Glutamatergic neuron (in vitro differentiated cells): Measurements from ENCODE around the gene PRR5L. TPM values are rescaled to one million over a fixed set of nuclear protein-coding genes. Genes with fewer than 3 reads are reported as not detected.

ENCODE experiments used
- DNase-seq: peaks from one replicate; pipeline ENCODE4 v3.0.0; 2022
- H3K27ac Mint-ChIP-seq: one replicate; pipeline ENCODE4 v1.8.0; 2020; ENCODE audit warnings: mild to moderate bottlenecking, mixed read lengths, inconsistent platforms; ENCODE audit not compliant: unreplicated experiment
- H3K27me3 Mint-ChIP-seq: one replicate; pipeline ENCODE4 v1.8.0; 2020; ENCODE audit warnings: mild to moderate bottlenecking, moderate library complexity, mixed read lengths, inconsistent platforms; ENCODE audit not compliant: unreplicated experiment
- H3K36me3 Mint-ChIP-seq: one replicate; pipeline ENCODE4 v1.8.0; 2020; ENCODE audit warnings: mild to moderate bottlenecking, mixed read lengths, inconsistent platforms; ENCODE audit not compliant: unreplicated experiment
- H3K4me1 Mint-ChIP-seq: one replicate; pipeline ENCODE4 v1.8.0; 2020; ENCODE audit warnings: mild to moderate bottlenecking, low read depth, mixed read lengths, inconsistent platforms; ENCODE audit not compliant: unreplicated experiment
- H3K4me3 Mint-ChIP-seq: one replicate; pipeline ENCODE4 v1.8.0; 2020; ENCODE audit warnings: mild to moderate bottlenecking, mixed read lengths, inconsistent platforms; ENCODE audit not compliant: unreplicated experiment
- H3K9me3 Mint-ChIP-seq: one replicate; pipeline ENCODE4 v1.8.0; 2020; ENCODE audit warnings: mild to moderate bottlenecking, moderate library complexity, mixed read lengths, inconsistent platforms; ENCODE audit not compliant: unreplicated experiment
- total RNA-seq: library from RNA; stranded (reverse); fragmentation: NEBNext Ultra II Directional; extraction: Animal tissue kit (Norgen Biotek cat#: 25700); gene quantifications from one replicate; pipeline ENCODE4 v1.2.1, GENCODE V29; 2021; ENCODE audit not compliant: unreplicated experiment
- TF ChIP-seq, protein P1 (sequence below): fragments of 200-600 bp; sonication (generic); IDR thresholded peaks from one replicate; pipeline ENCODE4 v1.5.0; 2021; ENCODE audit not compliant: partially characterized antibody, unreplicated experiment

Gene PRR5L
- total RNA-seq, 1 donor from 2014 or later: 1.6 TPM

DNA sequence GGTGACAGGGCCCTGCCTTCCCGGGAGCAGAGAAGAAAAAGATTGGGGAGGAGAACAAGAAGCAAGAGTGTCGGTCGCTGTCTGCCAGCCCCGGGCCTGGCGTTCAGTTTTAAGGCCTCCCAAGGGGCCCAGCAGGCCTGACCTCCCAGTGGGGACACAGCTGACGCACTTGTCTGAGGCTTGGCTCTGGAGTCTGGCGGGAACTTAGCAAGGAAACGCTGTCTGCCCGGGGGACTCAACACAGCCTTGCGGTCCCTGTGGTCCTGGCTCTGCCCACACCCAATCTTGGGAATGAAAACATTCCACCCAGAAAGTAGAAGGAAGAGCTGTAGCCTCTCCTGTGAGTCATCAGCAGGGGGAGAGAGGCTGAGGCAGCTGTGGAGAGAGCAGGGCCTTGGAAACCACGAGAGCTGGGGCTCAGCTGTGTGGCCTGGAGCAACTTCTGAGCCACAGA lies 159.6 kb downstream of the PRR5L start:
- DNase-seq: no peak
- Mint-ChIP-seq H3K4me3 (no peak overlapping the region), H3K9me3 (peaks cover 6% of the 10 kb centered on the region), H3K27ac (no peak overlapping the region), H3K27me3 (peaks cover 2% of the 10 kb centered on the region), H3K4me1 (peaks cover 16% of the 10 kb centered on the region), H3K36me3 (no peaks in the 10 kb centered on the region)
- TF ChIP-seq, protein P1, sequence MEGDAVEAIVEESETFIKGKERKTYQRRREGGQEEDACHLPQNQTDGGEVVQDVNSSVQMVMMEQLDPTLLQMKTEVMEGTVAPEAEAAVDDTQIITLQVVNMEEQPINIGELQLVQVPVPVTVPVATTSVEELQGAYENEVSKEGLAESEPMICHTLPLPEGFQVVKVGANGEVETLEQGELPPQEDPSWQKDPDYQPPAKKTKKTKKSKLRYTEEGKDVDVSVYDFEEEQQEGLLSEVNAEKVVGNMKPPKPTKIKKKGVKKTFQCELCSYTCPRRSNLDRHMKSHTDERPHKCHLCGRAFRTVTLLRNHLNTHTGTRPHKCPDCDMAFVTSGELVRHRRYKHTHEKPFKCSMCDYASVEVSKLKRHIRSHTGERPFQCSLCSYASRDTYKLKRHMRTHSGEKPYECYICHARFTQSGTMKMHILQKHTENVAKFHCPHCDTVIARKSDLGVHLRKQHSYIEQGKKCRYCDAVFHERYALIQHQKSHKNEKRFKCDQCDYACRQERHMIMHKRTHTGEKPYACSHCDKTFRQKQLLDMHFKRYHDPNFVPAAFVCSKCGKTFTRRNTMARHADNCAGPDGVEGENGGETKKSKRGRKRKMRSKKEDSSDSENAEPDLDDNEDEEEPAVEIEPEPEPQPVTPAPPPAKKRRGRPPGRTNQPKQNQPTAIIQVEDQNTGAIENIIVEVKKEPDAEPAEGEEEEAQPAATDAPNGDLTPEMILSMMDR: no peak

DNA sequence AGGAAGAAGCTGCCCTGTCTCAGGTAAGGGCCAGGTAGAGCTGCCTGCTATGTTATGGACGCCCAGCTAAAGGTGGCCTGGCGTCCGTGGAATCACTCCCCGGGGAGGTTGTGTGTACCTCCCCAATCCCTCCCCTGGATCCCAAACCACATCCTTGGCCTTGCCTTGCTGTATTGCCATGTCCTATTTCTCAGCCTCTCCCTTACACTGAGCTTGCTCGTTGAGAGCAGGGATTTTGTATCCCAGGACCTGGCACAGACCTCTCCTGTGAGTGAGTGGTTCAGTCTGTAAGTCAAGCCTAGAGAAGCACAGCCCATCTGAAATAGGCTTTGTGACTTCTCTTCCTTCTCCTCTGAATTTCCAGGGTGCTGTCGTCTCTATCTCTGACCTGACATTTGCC lies 160.1 kb downstream of the PRR5L start:
- H3K9me3 Mint-ChIP-seq: peaks cover 6% of the 10 kb centered on the region
- H3K27me3 Mint-ChIP-seq: peaks cover 2% of the 10 kb centered on the region
- H3K4me3 Mint-ChIP-seq: no peak overlapping the region
- H3K4me1 Mint-ChIP-seq: peaks cover 16% of the 10 kb centered on the region
- TF ChIP-seq, protein P1: no peak
- no peak overlapping the region for H3K27ac Mint-ChIP-seq
- no peaks in the 10 kb centered on the region for H3K36me3 Mint-ChIP-seq
- no peak for DNase-seq

DNA sequence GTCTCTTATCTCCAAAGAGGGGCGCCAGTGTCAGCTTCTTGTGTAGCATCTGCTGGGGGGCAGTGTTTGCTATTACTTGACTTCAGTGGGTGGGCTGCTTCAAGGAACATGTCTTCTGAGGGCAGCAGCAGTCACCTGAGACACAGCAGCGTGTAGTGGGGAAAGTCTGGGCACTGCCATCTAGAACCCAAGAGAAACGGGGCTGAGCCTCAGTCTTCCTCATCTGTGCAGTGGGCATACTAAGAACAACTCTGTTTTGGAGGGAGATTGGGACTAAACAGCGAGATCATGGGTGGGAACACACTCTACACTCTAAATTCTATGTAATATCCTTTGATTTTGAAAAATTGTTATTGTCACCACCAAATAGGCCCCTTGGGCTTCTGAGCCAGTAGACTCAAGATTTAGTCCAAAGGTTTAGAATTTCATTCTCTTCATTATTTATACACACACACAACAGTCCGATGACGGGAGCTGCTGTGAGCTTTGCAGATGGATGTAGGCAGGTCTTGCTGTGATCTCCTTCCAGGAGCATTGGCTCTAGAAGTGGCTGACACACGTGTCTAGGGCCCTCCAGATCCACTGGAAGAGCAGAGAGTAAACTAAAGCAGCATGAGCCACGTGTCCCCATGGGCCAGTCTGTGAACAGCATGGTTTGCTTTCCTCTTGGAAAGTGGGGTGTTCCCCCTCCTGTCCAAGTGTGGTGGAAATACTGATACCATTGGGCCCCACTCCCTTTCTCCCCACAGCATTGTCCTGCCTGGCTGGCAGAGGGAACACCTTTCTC lies 162.2 kb downstream of the PRR5L start:
- DNase-seq: no peak
- Mint-ChIP-seq H3K27me3 (peaks cover 2% of the 10 kb centered on the region), H3K9me3 (peaks cover 2% of the 10 kb centered on the region), H3K4me1 (peaks cover 16% of the 10 kb centered on the region), H3K27ac (no peak overlapping the region), H3K4me3 (no peak overlapping the region), H3K36me3 (no peaks in the 10 kb centered on the region)
- TF ChIP-seq, protein P1: no peak

DNA sequence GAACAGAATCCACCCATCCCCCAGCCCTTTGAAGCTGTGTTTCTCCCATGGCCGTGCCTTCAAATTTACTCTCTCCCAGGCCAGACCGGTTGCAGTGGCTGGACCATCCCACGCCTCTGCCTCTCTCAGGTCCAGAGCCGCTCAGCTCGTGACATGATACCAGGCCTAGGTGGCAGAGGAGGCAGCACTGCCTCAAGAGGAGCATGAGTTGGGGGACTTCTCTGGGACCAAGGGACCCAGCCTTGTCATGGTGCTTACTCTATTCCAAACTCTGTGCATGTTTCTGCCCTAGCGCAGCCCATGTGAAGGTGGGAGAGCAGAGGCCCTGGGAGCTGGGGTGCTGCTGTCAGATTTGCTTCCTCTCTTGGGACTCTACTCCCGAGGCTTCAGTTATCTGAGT lies 163.0 kb downstream of the PRR5L start:
- no peak overlapping the region for H3K4me3 Mint-ChIP-seq
- H3K9me3 Mint-ChIP-seq: peaks cover 2% of the 10 kb centered on the region
- TF ChIP-seq, protein P1: no peak
- no peak overlapping the region for H3K27ac Mint-ChIP-seq
- H3K4me1 Mint-ChIP-seq: peaks cover 16% of the 10 kb centered on the region
- H3K36me3 Mint-ChIP-seq: no peaks in the 10 kb centered on the region
- no peak for DNase-seq
- H3K27me3 Mint-ChIP-seq: peaks cover 2% of the 10 kb centered on the region

DNA sequence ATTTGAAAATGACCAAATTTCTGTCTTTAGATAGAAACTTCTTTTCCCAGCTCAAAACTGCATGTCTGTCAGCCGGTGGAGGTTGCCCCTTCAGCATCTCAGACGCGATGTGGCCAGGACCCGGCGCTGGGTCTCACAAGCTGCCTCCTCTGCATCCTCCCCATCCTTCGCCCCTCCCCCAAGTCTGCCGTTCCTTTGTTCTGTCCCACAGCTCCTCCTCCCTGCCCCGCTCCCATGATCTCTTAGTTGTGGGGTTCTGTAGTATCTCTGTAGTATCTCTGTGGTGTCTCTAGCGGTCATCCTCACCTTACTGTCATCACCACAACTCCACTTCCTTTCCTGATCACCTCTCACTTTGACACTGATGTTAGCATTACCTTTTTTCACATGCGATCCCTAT lies 164.1 kb downstream of the PRR5L start:
- no peak overlapping the region for H3K27ac Mint-ChIP-seq
- peak; percentile 45 for DNase-seq
- peaks cover 2% of the 10 kb centered on the region for H3K9me3 Mint-ChIP-seq
- no peaks in the 10 kb centered on the region for H3K36me3 Mint-ChIP-seq
- H3K27me3 Mint-ChIP-seq: peaks cover 2% of the 10 kb centered on the region
- H3K4me1 Mint-ChIP-seq: peaks cover 15% of the 10 kb centered on the region
- H3K4me3 Mint-ChIP-seq: no peak overlapping the region
- TF ChIP-seq, protein P1: no peak
